BLaER1 treated with 17β-estradiol and CSF1 and Interleukin-3, amounts not matched to agents 10 nM and 100 nM (cell line): ENCODE measurements around the gene PTGR3.

Experiments used
- H3K27ac ChIP-seq, 11 experiments: shearing (Covaris generic); formaldehyde crosslinking; 2 replicates each; pipeline ENCODE4 v1.8.1; 2022
- H3K27me3 ChIP-seq, 11 experiments: shearing (Covaris generic); formaldehyde crosslinking; 2 replicates each; pipeline ENCODE4 v1.8.1; 2022
- H3K36me3 ChIP-seq, 11 experiments: shearing (Covaris generic); formaldehyde crosslinking; 2 replicates each; pipeline ENCODE4 v1.8.1; 2022
- H3K4me1 ChIP-seq, 10 experiments: shearing (Covaris generic); formaldehyde crosslinking; 2 replicates each; pipeline ENCODE4 v1.8.1; 2022
- H3K4me2 ChIP-seq, 11 experiments: shearing (Covaris generic); formaldehyde crosslinking; 2 replicates each; pipeline ENCODE4 v1.8.1; 2022
- H3K4me3 ChIP-seq, 10 experiments: shearing (Covaris generic); formaldehyde crosslinking; 2 replicates each; pipeline ENCODE4 v1.8.1; 2022
- H3K9ac ChIP-seq, 11 experiments: shearing (Covaris generic); formaldehyde crosslinking; 2 replicates each; pipeline ENCODE4 v1.8.1; 2022
- H3K9me3 ChIP-seq, 11 experiments: shearing (Covaris generic); formaldehyde crosslinking; replicated peaks in 1 of 11; 2 replicates each; pipeline ENCODE4 v1.8.1; 2022
- H4K20me1 ChIP-seq, 11 experiments: shearing (Covaris generic); formaldehyde crosslinking; 2 replicates each; pipeline ENCODE4 v1.8.1; 2022
- Cebpa-rat ChIP-seq, 11 experiments: shearing (Covaris generic); IDR thresholded peaks; 2 replicates each; pipeline ENCODE4 v1.8.1; 2022

PTGR3 gene

GRCh38 chr18:75241705-75242104 lies 32.8 kb upstream of the PTGR3 start:
- Histone ChIP-seq H3K36me3 (peaks cover 0 to 29% (median 18%) of the 10 kb centered on the region in 11 experiments; a peak in 12 of 22 replicates), H3K4me2 (no peak overlapping the region), H3K27me3 (no peaks in the 10 kb centered on the region), H3K4me3 (no peak overlapping the region), H3K4me1 (peaks cover under 1 to 5% (median 3%) of the 10 kb centered on the region in 10 experiments; a peak in 17 of 20 replicates), H3K9ac (no peak overlapping the region), H4K20me1 (peaks cover 0 to 24% (median 0%) of the 10 kb centered on the region in 11 experiments; a peak in 5 of 22 replicates), H3K27ac (no peak overlapping the region), H3K9me3 (peaks cover 6 to 33% (median 18%) of the 10 kb centered on the region in 11 experiments; a peak in 19 of 22 replicates)
- no peak for TF ChIP-seq Cebpa-rat (IDR thresholded peaks at IDR 0.05)

GRCh38 chr18:75240433-75240832 lies 31.5 kb upstream of the PTGR3 start:
- no peak overlapping the region for H3K9ac ChIP-seq
- no peak overlapping the region for H3K4me3 ChIP-seq
- no peak overlapping the region for H3K4me2 ChIP-seq
- H3K36me3 ChIP-seq: peaks cover 4 to 36% (median 24%) of the 10 kb centered on the region in 11 experiments; a peak in 14 of 22 replicates
- peaks cover 0 to 6% (median 2%) of the 10 kb centered on the region in 10 experiments; a peak in 4 of 20 replicates for H3K4me1 ChIP-seq
- no peaks in the 10 kb centered on the region for H3K27me3 ChIP-seq
- TF ChIP-seq Cebpa-rat (IDR thresholded peaks at IDR 0.05): no peak
- peaks cover 0 to 25% (median 0%) of the 10 kb centered on the region in 11 experiments; a peak in 6 of 22 replicates for H4K20me1 ChIP-seq
- no peak overlapping the region for H3K27ac ChIP-seq
- peaks cover 6 to 33% (median 18%) of the 10 kb centered on the region in 11 experiments; a peak in 19 of 22 replicates for H3K9me3 ChIP-seq

GRCh38 chr18:75238786-75239185 lies 29.8 kb upstream of the PTGR3 start:
- peaks cover 0 to 6% (median 2%) of the 10 kb centered on the region in 10 experiments; a peak in 4 of 20 replicates for H3K4me1 ChIP-seq
- H3K4me2 ChIP-seq: no peak overlapping the region
- no peak overlapping the region for H3K9ac ChIP-seq
- H3K36me3 ChIP-seq: peaks cover 5 to 44% (median 30%) of the 10 kb centered on the region in 11 experiments; a peak in 15 of 22 replicates
- H4K20me1 ChIP-seq: peaks cover 0 to 21% (median under 1%) of the 10 kb centered on the region in 11 experiments; a peak in 7 of 22 replicates
- no peak for TF ChIP-seq Cebpa-rat (IDR thresholded peaks at IDR 0.05)
- peaks cover 6 to 33% (median 18%) of the 10 kb centered on the region in 11 experiments; a peak in 19 of 22 replicates for H3K9me3 ChIP-seq
- H3K4me3 ChIP-seq: no peak overlapping the region
- H3K27ac ChIP-seq: no peak overlapping the region
- H3K27me3 ChIP-seq: no peaks in the 10 kb centered on the region

- Histone ChIP-seq H3K4me2 (no peak overlapping the region), H3K4me3 (no peak overlapping the region), H3K27ac (no peak overlapping the region), H3K4me1 (peaks cover 0 to 6% (median 2%) of the 10 kb centered on the region in 10 experiments; a peak in 4 of 20 replicates), H3K9ac (no peak overlapping the region), H3K36me3 (peaks cover 5 to 44% (median 30%) of the 10 kb centered on the region in 11 experiments; a peak in 15 of 22 replicates), H3K27me3 (no peaks in the 10 kb centered on the region), H3K9me3 (peaks cover 6 to 33% (median 18%) of the 10 kb centered on the region in 11 experiments; a peak in 19 of 22 replicates), H4K20me1 (peaks cover 0 to 21% (median 4%) of the 10 kb centered on the region in 11 experiments; a peak in 7 of 22 replicates)
- no peak for TF ChIP-seq Cebpa-rat (IDR thresholded peaks at IDR 0.05)
Measured at GRCh38 chr18:75238100-75238499, 29.2 kb upstream of the PTGR3 start.

- H3K27me3 ChIP-seq: no peaks in the 10 kb centered on the region
- peaks cover 0 to 8% (median 5%) of the 10 kb centered on the region in 10 experiments; a peak in 8 of 20 replicates for H3K4me1 ChIP-seq
- peaks cover 5 to 41% (median 25%) of the 10 kb centered on the region in 11 experiments; a peak in 16 of 22 replicates for H3K36me3 ChIP-seq
- TF ChIP-seq Cebpa-rat (IDR thresholded peaks at IDR 0.05): no peak
- no peak overlapping the region for H3K9ac ChIP-seq
- H3K9me3 ChIP-seq: peaks cover 6 to 19% (median 15%) of the 10 kb centered on the region in 11 experiments; a peak in 17 of 22 replicates
- H4K20me1 ChIP-seq: peaks cover 0 to 16% (median 5%) of the 10 kb centered on the region in 11 experiments; a peak in 6 of 22 replicates
- H3K27ac ChIP-seq: no peak overlapping the region
- H3K4me3 ChIP-seq: no peak overlapping the region
- peak overlapping the region in 3 of 11 experiments; percentile 10 to 36 (median 15); a peak in 3 of 22 replicates for H3K4me2 ChIP-seq
Measured at GRCh38 chr18:75235896-75236295, 27.0 kb upstream of the PTGR3 start.

GRCh38 chr18:75234901-75235300 lies 26.0 kb upstream of the PTGR3 start:
- Histone ChIP-seq H3K4me3 (no peak overlapping the region), H3K4me1 (peaks cover 0 to 18% (median 13%) of the 10 kb centered on the region in 10 experiments; a peak in 12 of 20 replicates), H3K4me2 (no peak overlapping the region), H3K27ac (no peak overlapping the region), H3K27me3 (no peaks in the 10 kb centered on the region), H3K36me3 (peaks cover 5 to 47% (median 20%) of the 10 kb centered on the region in 11 experiments; a peak in 16 of 22 replicates), H3K9ac (no peak overlapping the region), H4K20me1 (peaks cover 0 to 16% (median 5%) of the 10 kb centered on the region in 11 experiments; a peak in 6 of 22 replicates), H3K9me3 (peaks cover 0 to 11% (median 6%) of the 10 kb centered on the region in 11 experiments; a peak in 9 of 22 replicates)
- TF ChIP-seq Cebpa-rat (IDR thresholded peaks at IDR 0.05): no peak

GRCh38 chr18:75231053-75231406 lies 22.1 kb upstream of the PTGR3 start:
- Histone ChIP-seq H3K4me1 (peaks cover 23 to 39% (median 31%) of the 10 kb centered on the region in 10 experiments), H3K27me3 (no peaks in the 10 kb centered on the region), H4K20me1 (peaks cover 0 to 37% (median 18%) of the 10 kb centered on the region in 11 experiments; a peak in 9 of 22 replicates), H3K36me3 (peaks cover 4 to 43% (median 23%) of the 10 kb centered on the region in 11 experiments; a peak in 16 of 22 replicates), H3K4me3 (no peak overlapping the region), H3K27ac (no peak overlapping the region), H3K9me3 (peaks cover 0 to 8% (median 0%) of the 10 kb centered on the region in 11 experiments; a peak in 2 of 22 replicates), H3K9ac (no peak overlapping the region), H3K4me2 (peak overlapping the region in 3 of 11 experiments; percentile 3; a peak in 2 of 22 replicates)
- no peak for TF ChIP-seq Cebpa-rat (IDR thresholded peaks at IDR 0.05)

GRCh38 chr18:75230163-75231052 lies 21.5 kb upstream of the PTGR3 start:
- Histone ChIP-seq H3K4me1 (peaks cover 22 to 35% (median 26%) of the 10 kb centered on the region in 10 experiments), H3K4me3 (no peak overlapping the region), H3K4me2 (peak overlapping the region in 6 of 11 experiments; percentile 3 to 37 (median 32); a peak in 5 of 22 replicates), H3K9ac (no peak overlapping the region), H3K27ac (no peak overlapping the region), H4K20me1 (peaks cover 0 to 35% (median 20%) of the 10 kb centered on the region in 11 experiments; a peak in 9 of 22 replicates), H3K9me3 (peaks cover 0 to 8% (median 0%) of the 10 kb centered on the region in 11 experiments; a peak in 3 of 22 replicates), H3K36me3 (peaks cover 0 to 39% (median 23%) of the 10 kb centered on the region in 11 experiments; a peak in 14 of 22 replicates), H3K27me3 (no peaks in the 10 kb centered on the region)
- no peak for TF ChIP-seq Cebpa-rat (IDR thresholded peaks at IDR 0.05)
